Measurements from ENCODE around the gene TFPI2. TPM values are rescaled to one million over a fixed set of nuclear protein-coding genes. Genes with fewer than 3 reads are reported as not detected.
A peak's percentile ranks its signal among the peaks of the same experiment; 100 is the strongest.

TFPI2 gene
- total RNA-seq, 1 donor from 2014 or later, result 61.3 TPM

DNA sequence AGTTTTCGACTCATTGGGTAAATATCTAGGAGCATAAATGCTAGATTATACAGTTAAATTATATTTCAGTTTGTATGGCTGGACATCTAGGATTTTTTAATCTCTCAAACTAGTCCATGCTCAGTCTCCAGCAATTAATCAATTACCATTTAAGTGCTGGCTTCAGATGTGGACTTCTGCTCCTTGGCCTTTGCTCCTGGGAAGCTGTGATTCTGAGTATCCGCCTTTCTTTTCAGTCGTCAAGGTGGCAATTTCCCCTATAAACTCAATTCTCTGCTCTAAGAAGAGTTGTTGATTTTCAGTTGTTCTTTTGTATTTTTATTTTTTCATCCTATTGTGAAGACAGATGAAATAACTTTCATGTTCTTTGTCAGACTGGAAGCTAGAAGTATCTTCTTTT, 23.7 kb downstream of the TFPI2 start:
- Mint-ChIP-seq H3K4me3 (ENCODE audit: unreplicated experiment) (no peak overlapping the region), H3K9me3 (ENCODE audit: unreplicated experiment) (no peaks in the 10 kb centered on the region), H3K27ac (ENCODE audit: unreplicated experiment) (no peak overlapping the region), H3K27me3 (ENCODE audit: unreplicated experiment) (peaks cover 4% of the 10 kb centered on the region), H3K4me1 (ENCODE audit: unreplicated experiment) (no peaks in the 10 kb centered on the region), H3K36me3 (ENCODE audit: unreplicated experiment) (peaks cover 2% of the 10 kb centered on the region)
- TF ChIP-seq, protein P1, sequence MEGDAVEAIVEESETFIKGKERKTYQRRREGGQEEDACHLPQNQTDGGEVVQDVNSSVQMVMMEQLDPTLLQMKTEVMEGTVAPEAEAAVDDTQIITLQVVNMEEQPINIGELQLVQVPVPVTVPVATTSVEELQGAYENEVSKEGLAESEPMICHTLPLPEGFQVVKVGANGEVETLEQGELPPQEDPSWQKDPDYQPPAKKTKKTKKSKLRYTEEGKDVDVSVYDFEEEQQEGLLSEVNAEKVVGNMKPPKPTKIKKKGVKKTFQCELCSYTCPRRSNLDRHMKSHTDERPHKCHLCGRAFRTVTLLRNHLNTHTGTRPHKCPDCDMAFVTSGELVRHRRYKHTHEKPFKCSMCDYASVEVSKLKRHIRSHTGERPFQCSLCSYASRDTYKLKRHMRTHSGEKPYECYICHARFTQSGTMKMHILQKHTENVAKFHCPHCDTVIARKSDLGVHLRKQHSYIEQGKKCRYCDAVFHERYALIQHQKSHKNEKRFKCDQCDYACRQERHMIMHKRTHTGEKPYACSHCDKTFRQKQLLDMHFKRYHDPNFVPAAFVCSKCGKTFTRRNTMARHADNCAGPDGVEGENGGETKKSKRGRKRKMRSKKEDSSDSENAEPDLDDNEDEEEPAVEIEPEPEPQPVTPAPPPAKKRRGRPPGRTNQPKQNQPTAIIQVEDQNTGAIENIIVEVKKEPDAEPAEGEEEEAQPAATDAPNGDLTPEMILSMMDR (IDR thresholded peaks at IDR 0.05), result no peak
- no peak for DNase-seq (ENCODE audit: extremely low spot score, unreplicated experiment)

DNA sequence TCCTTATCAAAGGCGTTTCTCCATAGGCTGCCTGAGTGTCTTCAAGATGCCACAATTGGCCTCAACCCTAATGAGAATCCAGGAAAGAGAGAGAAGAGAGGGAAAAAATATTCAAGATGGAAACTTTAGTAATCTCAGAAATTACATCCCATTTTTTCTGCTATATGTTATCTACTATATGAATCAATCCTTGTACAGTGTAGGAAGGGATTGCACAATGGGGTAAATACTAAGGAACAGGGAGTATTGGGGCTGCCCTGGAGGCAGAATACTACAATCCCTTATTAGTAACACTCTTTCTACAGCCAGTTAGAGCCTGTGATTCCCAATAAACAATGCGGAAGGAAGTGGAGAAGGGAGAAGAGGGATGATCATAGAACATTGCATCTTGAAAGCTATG, 27.9 kb downstream of the TFPI2 start:
- Mint-ChIP-seq H3K27me3 (ENCODE audit: unreplicated experiment) (peaks cover 4% of the 10 kb centered on the region), H3K27ac (ENCODE audit: unreplicated experiment) (no peak overlapping the region), H3K4me1 (ENCODE audit: unreplicated experiment) (no peaks in the 10 kb centered on the region), H3K9me3 (ENCODE audit: unreplicated experiment) (no peaks in the 10 kb centered on the region), H3K36me3 (ENCODE audit: unreplicated experiment) (no peaks in the 10 kb centered on the region), H3K4me3 (ENCODE audit: unreplicated experiment) (no peak overlapping the region)
- TF ChIP-seq, protein P1 (IDR thresholded peaks at IDR 0.05), result no peak
- DNase-seq (ENCODE audit: extremely low spot score, unreplicated experiment), result no peak

DNA sequence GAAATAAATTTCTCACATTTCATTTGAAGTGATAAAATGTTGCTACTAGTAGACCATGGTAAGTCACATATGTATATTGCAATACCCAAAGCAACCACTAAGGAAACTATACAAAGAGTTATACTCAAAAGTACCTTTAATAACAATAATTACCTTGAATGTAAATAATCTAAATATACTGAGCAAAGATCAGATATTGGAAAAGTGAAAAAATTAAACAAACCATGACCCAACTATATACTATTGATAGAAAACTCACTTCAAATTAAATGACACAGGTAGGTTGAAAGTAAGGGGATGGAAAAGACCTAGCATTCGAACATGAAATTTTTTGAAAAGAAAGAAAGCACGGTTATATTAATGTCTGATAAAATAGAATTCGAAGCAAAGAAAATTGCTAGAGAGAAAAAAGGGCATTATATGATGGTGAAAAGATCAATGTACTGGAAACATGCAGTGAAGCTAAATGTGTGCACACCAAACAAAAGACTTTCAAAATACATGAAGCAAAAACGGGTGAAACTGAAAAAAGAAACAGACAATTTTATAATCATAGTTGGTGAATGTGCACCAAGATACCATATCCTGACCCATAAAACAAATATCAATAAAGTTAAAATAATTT, 29.1 kb downstream of the TFPI2 start:
- Mint-ChIP-seq H3K4me3 (ENCODE audit: unreplicated experiment) (no peak overlapping the region), H3K27me3 (ENCODE audit: unreplicated experiment) (peaks cover 3% of the 10 kb centered on the region), H3K36me3 (ENCODE audit: unreplicated experiment) (no peaks in the 10 kb centered on the region), H3K9me3 (ENCODE audit: unreplicated experiment) (no peaks in the 10 kb centered on the region), H3K27ac (ENCODE audit: unreplicated experiment) (no peak overlapping the region), H3K4me1 (ENCODE audit: unreplicated experiment) (no peaks in the 10 kb centered on the region)
- DNase-seq (ENCODE audit: extremely low spot score, unreplicated experiment), result no peak
- TF ChIP-seq, protein P1 (IDR thresholded peaks at IDR 0.05), result peak; percentile 32

DNA sequence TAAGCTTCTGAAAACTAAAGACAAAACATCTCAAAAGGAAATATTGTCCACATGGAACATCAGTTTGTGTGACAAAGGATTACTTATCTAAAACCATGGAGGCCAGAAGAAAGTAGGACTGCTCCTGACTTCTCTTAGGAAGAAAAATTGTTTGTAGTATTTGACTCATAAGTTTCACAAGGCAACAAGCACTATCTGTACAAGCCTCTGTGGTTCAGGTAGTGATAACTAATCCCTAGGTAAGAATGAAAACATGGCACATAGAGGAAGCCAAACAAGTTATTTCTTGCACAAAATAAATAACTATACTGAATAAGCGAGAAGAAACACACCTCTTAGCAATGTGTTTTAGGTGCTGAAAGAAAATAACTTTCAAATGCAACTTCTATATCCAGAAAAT, 30.3 kb downstream of the TFPI2 start:
- no peak overlapping the region for H3K4me3 Mint-ChIP-seq (ENCODE audit: unreplicated experiment)
- H3K4me1 Mint-ChIP-seq (ENCODE audit: unreplicated experiment), result no peaks in the 10 kb centered on the region

DNA sequence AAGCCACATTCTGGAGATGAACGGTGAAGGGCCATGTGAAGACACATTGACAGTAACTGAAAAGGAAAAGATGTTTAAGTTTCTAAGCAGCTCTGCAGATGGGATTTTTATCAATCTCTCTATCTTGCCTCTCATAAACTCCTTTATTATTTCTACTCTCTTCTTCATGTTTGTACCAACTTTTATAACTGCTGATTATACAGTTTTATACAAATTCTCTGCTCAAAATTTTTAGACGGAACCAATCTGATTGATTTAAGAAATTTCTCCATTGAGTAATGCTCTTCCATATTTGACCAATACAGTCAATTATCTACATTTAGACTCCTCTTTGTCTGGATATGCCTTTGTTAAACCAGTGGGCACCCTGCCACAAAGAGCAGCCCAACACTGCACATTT, 31.7 kb downstream of the TFPI2 start:
- Mint-ChIP-seq H3K4me1 (ENCODE audit: unreplicated experiment) (no peaks in the 10 kb centered on the region), H3K4me3 (ENCODE audit: unreplicated experiment) (no peak overlapping the region), H3K9me3 (ENCODE audit: unreplicated experiment) (peaks cover 2% of the 10 kb centered on the region), H3K27ac (ENCODE audit: unreplicated experiment) (no peak overlapping the region), H3K36me3 (ENCODE audit: unreplicated experiment) (peaks cover 2% of the 10 kb centered on the region), H3K27me3 (ENCODE audit: unreplicated experiment) (peaks cover 9% of the 10 kb centered on the region)
- DNase-seq (ENCODE audit: extremely low spot score, unreplicated experiment), result no peak
- TF ChIP-seq, protein P1 (IDR thresholded peaks at IDR 0.05), result no peak

More for the DNA sequence above, 30.3 kb downstream of the TFPI2 start:
- Mint-ChIP-seq H3K9me3 (ENCODE audit: unreplicated experiment) (no peaks in the 10 kb centered on the region), H3K36me3 (ENCODE audit: unreplicated experiment) (no peaks in the 10 kb centered on the region), H3K27ac (ENCODE audit: unreplicated experiment) (no peak overlapping the region), H3K27me3 (ENCODE audit: unreplicated experiment) (peaks cover 9% of the 10 kb centered on the region)
- no peak for DNase-seq (ENCODE audit: extremely low spot score, unreplicated experiment)
- TF ChIP-seq, protein P1 (IDR thresholded peaks at IDR 0.05), result no peak
